ENCODE measurements around the gene STX12. TPM values are rescaled to one million over a fixed set of nuclear protein-coding genes. Genes with fewer than 3 reads are reported as not detected.
A peak's percentile ranks its signal among the peaks of the same experiment; 100 is the strongest.
"Not testable (repeated sequence)": the region's sequence is repeated elsewhere in the genome, so short reads cannot be mapped to it uniquely, and the experiment has no call there.

STX12 gene
- total and polyA plus RNA-seq, 2 experiments from 2014 or later: 56.6 to 86.7 TPM

DNA sequence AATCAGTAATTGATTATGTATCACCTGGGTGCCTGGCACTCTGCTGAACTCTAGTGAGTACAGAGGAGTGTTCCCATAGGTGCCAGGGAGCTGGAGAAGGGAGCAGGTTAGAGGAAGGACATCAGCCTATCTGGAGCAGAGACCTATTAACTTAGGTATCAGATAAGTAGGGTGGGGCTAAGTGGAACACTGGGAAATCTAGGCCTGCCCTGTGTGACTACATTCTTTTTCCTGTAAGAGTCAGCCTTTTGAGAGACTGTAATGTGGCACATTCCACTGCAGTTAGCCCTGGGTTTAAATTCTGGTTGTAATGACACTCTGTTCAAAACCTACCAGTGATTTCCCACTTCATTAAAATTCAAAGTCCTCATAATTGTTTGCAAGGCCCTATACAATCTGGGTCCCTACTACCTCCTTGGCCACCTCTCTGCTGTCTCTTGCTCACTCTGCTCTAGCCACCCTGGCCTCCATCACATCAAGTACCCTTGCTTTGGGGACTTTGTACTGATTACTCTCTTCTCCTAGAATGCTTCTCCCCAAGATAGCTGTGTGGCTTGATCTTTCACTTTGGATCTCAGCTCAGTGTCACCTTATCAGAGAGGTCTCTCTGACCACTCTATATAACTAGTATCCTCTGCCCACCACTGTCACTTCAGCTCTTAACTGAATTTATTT, 12.9 kb downstream of the STX12 start:
- H3K9me3 ChIP-seq (ENCODE audit: low read depth): no peaks in the 10 kb centered on the region
- peaks cover 22% of the 10 kb centered on the region; the same call in 1 of the 2 replicates for H3F3A ChIP-seq (ENCODE audit: insufficient read depth)
- no peak overlapping the region for H3K4me3 ChIP-seq
- H4K20me1 ChIP-seq (ENCODE audit: insufficient read depth): no peaks in the 10 kb centered on the region
- no peaks in the 10 kb centered on the region for H3K9me2 ChIP-seq (ENCODE audit: insufficient read depth)
- peak overlapping the region; percentile 45 for H3K9ac ChIP-seq
- DNase-seq: peak; percentile 72
- peak overlapping the region; percentile 45 for H3K4me2 ChIP-seq (ENCODE audit: unreplicated experiment)
- peaks cover 39% of the 10 kb centered on the region for H3K4me1 ChIP-seq (ENCODE audit: insufficient read depth)
- peaks cover 100% of the 10 kb centered on the region for H3K79me2 ChIP-seq (ENCODE audit: insufficient read depth)
- in situ Hi-C loops (cut with MboI): no loop called here
- no peaks in the 10 kb centered on the region for H3K27me3 ChIP-seq (replicated peaks; ENCODE audit: insufficient read depth)
- H3K27ac ChIP-seq: peak overlapping the region; percentile 78
- TF ChIP-seq EZH2phosphoT487 (IDR thresholded peaks at IDR 0.05; ENCODE audit: insufficient read depth, low read depth) (no peak), EZH2 (IDR thresholded peaks at IDR 0.05; ENCODE audit: insufficient read depth, poor library complexity, severe bottlenecking) (no peak)
- H3K36me3 ChIP-seq (ENCODE audit: low read depth): peaks cover 11% of the 10 kb centered on the region; the same call in 1 of the 2 replicates
- H2AFZ ChIP-seq: 0 out of 2 replicates have a peak overlapping the region, but pooled peaks have one; percentile 13

DNA sequence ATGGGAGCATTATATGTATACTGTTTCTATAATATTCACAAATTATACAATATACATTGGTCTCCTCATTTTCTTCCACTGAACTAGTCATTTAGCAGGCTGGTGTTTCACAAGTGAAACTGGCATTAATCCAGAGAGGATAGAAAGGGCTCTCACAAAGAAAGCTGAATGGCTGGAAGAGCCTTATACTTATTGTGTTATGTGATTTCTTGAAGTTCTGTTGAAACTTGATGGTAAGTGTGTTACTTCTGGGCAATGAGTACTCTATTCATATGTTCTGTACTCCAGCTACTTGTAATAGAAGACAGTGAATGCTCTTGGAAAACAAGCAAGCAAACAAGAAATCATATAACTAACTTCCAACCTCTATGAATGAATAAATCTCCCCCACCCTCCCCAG, 14.9 kb downstream of the STX12 start:
- in situ Hi-C loops (cut with MboI): no loop called here
- DNase-seq: peak; percentile 86
- no peaks in the 10 kb centered on the region for H4K20me1 ChIP-seq (ENCODE audit: insufficient read depth)

DNA sequence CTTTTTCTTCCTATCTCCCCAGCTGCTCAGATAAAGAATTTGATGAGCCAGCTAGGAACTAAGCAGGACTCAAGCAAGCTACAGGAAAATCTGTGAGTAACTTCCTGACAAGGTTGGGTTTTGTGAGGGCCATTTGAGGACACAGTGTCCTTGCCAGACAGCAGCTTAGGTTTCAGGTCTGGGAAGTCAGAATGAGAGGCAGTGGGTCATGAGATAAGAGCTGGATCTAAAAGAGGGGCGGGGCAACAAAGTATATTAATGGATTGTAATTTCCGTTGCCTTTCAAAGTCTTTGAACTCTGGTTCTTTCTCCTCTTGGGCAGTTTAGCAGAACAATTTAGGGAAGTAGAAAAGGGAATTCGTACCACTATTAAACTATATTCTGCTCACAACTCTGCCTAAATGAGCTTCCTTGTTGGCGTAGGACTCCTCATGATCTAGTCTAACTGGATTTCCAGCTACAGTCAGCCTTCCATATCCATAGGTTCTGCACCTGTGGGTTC, 16.6 kb downstream of the STX12 start:
- no peak overlapping the region for H3K9ac ChIP-seq
- no peak overlapping the region for H2AFZ ChIP-seq
- H3F3A ChIP-seq (ENCODE audit: insufficient read depth): peaks cover 28% of the 10 kb centered on the region; the same call in 1 of the 2 replicates
- in situ Hi-C loops (cut with MboI): no loop called here
- peak overlapping the region; percentile 19 for H3K27ac ChIP-seq
- H3K27me3 ChIP-seq (replicated peaks; ENCODE audit: insufficient read depth): no peaks in the 10 kb centered on the region
- WGBS, 2 experiments (ENCODE audit: low coverage in 1 of 2, low lambda C conversion rate in 2 of 2, missing lambda C conversion rate in 2 of 2): 96% methylated on average over 4 of the region's 4 CpGs
- H3K4me2 ChIP-seq (ENCODE audit: unreplicated experiment): peak overlapping the region; percentile 8
- DNase-seq: peak; percentile 62
- H3K9me3 ChIP-seq (ENCODE audit: low read depth): no peaks in the 10 kb centered on the region
- H3K9me2 ChIP-seq (ENCODE audit: insufficient read depth): no peaks in the 10 kb centered on the region
- peaks cover 92% of the 10 kb centered on the region for H3K79me2 ChIP-seq (ENCODE audit: insufficient read depth)
- H4K20me1 ChIP-seq (ENCODE audit: insufficient read depth): no peaks in the 10 kb centered on the region
- H3K4me1 ChIP-seq (ENCODE audit: insufficient read depth): peaks cover 39% of the 10 kb centered on the region
- no peak overlapping the region for H3K4me3 ChIP-seq
- no peak for TF ChIP-seq EZH2phosphoT487 (IDR thresholded peaks at IDR 0.05; ENCODE audit: insufficient read depth, low read depth)
- no peak for TF ChIP-seq EZH2 (IDR thresholded peaks at IDR 0.05; ENCODE audit: insufficient read depth, poor library complexity, severe bottlenecking)
- peaks cover 31% of the 10 kb centered on the region for H3K36me3 ChIP-seq (ENCODE audit: low read depth)

More for the DNA sequence above, 14.9 kb downstream of the STX12 start:
- no peak overlapping the region for H3K9ac ChIP-seq
- TF ChIP-seq EZH2phosphoT487 (IDR thresholded peaks at IDR 0.05; ENCODE audit: insufficient read depth, low read depth): no peak
- TF ChIP-seq EZH2 (IDR thresholded peaks at IDR 0.05; ENCODE audit: insufficient read depth, poor library complexity, severe bottlenecking): no peak
- peaks cover 28% of the 10 kb centered on the region; the same call in 1 of the 2 replicates for H3F3A ChIP-seq (ENCODE audit: insufficient read depth)
- H3K4me3 ChIP-seq: no peak overlapping the region
- H3K79me2 ChIP-seq (ENCODE audit: insufficient read depth): peaks cover 95% of the 10 kb centered on the region
- no peak overlapping the region for H2AFZ ChIP-seq
- H3K27me3 ChIP-seq (replicated peaks; ENCODE audit: insufficient read depth): no peaks in the 10 kb centered on the region
- H3K27ac ChIP-seq: no peak overlapping the region
- peaks cover 18% of the 10 kb centered on the region for H3K36me3 ChIP-seq (ENCODE audit: low read depth)
- H3K4me1 ChIP-seq (ENCODE audit: insufficient read depth): peaks cover 39% of the 10 kb centered on the region
- H3K4me2 ChIP-seq (ENCODE audit: unreplicated experiment): no peak overlapping the region
- no peaks in the 10 kb centered on the region for H3K9me3 ChIP-seq (ENCODE audit: low read depth)
- no peaks in the 10 kb centered on the region for H3K9me2 ChIP-seq (ENCODE audit: insufficient read depth)

DNA sequence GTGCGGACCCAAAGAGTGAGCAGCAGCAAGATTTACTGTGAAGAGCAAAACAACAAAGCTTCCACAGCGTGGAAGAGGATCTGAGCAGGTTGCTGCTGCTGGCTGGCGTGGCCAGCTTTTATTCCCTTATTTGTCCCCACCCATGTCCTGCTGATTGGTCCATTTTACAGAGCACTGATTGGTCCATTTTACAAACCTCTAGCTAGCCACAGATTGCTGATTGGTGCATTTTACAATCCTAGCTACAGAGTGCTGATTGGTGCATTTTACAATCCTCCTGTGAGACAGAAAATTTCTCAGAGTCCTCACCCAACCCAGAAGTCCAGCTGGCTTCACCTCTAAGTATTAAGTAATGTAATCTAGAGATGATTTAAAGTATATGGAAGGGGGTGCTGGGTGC, 17.3 kb downstream of the STX12 start:
- 91 to 95% methylated on average over 3 of the region's 3 CpGs for WGBS, 2 experiments (ENCODE audit: low coverage in 1 of 2, low lambda C conversion rate in 2 of 2, missing lambda C conversion rate in 2 of 2)
- H3K27ac ChIP-seq; H3K27me3 ChIP-seq (replicated peaks; ENCODE audit: insufficient read depth): not testable (repeated sequence)

More for the DNA sequence above, 17.3 kb downstream of the STX12 start:
- in situ Hi-C loops (cut with MboI); H3K4me2 ChIP-seq (ENCODE audit: unreplicated experiment); H3K9me2 ChIP-seq (ENCODE audit: insufficient read depth); DNase-seq; H3K4me3 ChIP-seq; H3K9ac ChIP-seq; H3K9me3 ChIP-seq (ENCODE audit: low read depth); H2AFZ ChIP-seq; H4K20me1 ChIP-seq (ENCODE audit: insufficient read depth): not testable (repeated sequence)
- H3K4me1 ChIP-seq (ENCODE audit: insufficient read depth): peaks cover 37% of the 10 kb centered on the region
- peaks cover 92% of the 10 kb centered on the region for H3K79me2 ChIP-seq (ENCODE audit: insufficient read depth)
- peaks cover 36% of the 10 kb centered on the region for H3K36me3 ChIP-seq (ENCODE audit: low read depth)
- H3F3A ChIP-seq (ENCODE audit: insufficient read depth): peaks cover 24% of the 10 kb centered on the region; the same call in 1 of the 2 replicates
